AG04450 (cell line): ENCODE measurements around the gene LAMA5. TPM values are rescaled to one million over a fixed set of nuclear protein-coding genes. Genes with fewer than 3 reads are reported as not detected.

Experiments
- CTCF ChIA-PET: fragments of 300-600, 350-600 bp; formaldehyde crosslinking; extraction: SDS; loops from one replicate; lab custom pipeline; 2022; ENCODE audit warnings: antibody characterized with exemption, inconsistent platforms; lab: Charles Lee
- POLR2A ChIA-PET: fragments of 350-600 bp; formaldehyde crosslinking; extraction: SDS; loops from one replicate; lab custom pipeline; 2021; ENCODE audit warnings: antibody characterized with exemption, inconsistent platforms; lab: Yijun Ruan, JAX
- DNase-seq: peaks from one replicate; pipeline ENCODE4 v3.0.0-alpha.2; 2011; ENCODE audit warnings: low read depth, low spot score
- H3K27ac ChIP-seq: one replicate; pipeline ENCODE4 v1.5.1; 2012; ENCODE audit warnings: low read depth, low read length, control low read depth
- H3K27me3 ChIP-seq: one replicate; pipeline ENCODE4 v1.6.0; 2012; ENCODE audit warnings: low read length; ENCODE audit not compliant: control insufficient read depth, insufficient read depth
- H3K4me3 ChIP-seq: 2 replicates; pipeline ENCODE4 v1.5.1; 2011; ENCODE audit warnings: mild to moderate bottlenecking, low read depth, low read length, control low read depth
- H3K9me3 ChIP-seq: 2 replicates; pipeline ENCODE4 v1.5.1; 2012; ENCODE audit warnings: low read length; ENCODE audit not compliant: control insufficient read depth, insufficient read depth
- polyA plus RNA-seq: library from polyadenylated mRNA; depleted of rRNA; stranded (reverse); fragments of >200 nt; gene quantifications from 2 replicates; pipeline ENCODE4 v1.2.3, GENCODE V29; 2011
- TF ChIP-seq, protein P1 (sequence below): IDR thresholded peaks from 2 replicates; pipeline ENCODE4 v1.5.1; 2011; ENCODE audit warnings: low read depth, low read length, control low read depth, inconsistent platforms

LAMA5 gene
- polyA plus RNA-seq, 1 experiment = 1.9 TPM

- POLR2A ChIA-PET = no interaction called here
- Histone ChIP-seq H3K4me3 (no peak overlapping the region), H3K27ac (no peak overlapping the region), H3K27me3 (no peaks in the 10 kb centered on the region), H3K9me3 (no peaks in the 10 kb centered on the region; the same call in 1 of the 2 replicates)
- CTCF ChIA-PET = interaction anchor here (1.0 kb wide), 1 partner anchor 9 kb away, joined by 3 read pairs; no protein-coding TSS in a partner anchor
- TF ChIP-seq, protein P1, sequence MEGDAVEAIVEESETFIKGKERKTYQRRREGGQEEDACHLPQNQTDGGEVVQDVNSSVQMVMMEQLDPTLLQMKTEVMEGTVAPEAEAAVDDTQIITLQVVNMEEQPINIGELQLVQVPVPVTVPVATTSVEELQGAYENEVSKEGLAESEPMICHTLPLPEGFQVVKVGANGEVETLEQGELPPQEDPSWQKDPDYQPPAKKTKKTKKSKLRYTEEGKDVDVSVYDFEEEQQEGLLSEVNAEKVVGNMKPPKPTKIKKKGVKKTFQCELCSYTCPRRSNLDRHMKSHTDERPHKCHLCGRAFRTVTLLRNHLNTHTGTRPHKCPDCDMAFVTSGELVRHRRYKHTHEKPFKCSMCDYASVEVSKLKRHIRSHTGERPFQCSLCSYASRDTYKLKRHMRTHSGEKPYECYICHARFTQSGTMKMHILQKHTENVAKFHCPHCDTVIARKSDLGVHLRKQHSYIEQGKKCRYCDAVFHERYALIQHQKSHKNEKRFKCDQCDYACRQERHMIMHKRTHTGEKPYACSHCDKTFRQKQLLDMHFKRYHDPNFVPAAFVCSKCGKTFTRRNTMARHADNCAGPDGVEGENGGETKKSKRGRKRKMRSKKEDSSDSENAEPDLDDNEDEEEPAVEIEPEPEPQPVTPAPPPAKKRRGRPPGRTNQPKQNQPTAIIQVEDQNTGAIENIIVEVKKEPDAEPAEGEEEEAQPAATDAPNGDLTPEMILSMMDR = no peak
- no peak for DNase-seq
Measured at GRCh38 chr20:62392077-62392418, 24.9 kb upstream of the LAMA5 start.

- POLR2A ChIA-PET = interaction anchor here (0.6 kb wide), 1 partner anchor 8 kb away, joined by 3 read pairs; no protein-coding TSS in a partner anchor
- H3K27ac ChIP-seq = no peak overlapping the region
- H3K27me3 ChIP-seq = no peaks in the 10 kb centered on the region
- CTCF ChIA-PET = interaction anchor here (1.0 kb wide), 1 partner anchor 9 kb away, joined by 3 read pairs; no protein-coding TSS in a partner anchor
- TF ChIP-seq, protein P1 = no peak
- no peaks in the 10 kb centered on the region; the same call in 1 of the 2 replicates for H3K9me3 ChIP-seq
- no peak overlapping the region for H3K4me3 ChIP-seq
- no peak for DNase-seq
Measured at GRCh38 chr20:62391165-62392076, 24.3 kb upstream of the LAMA5 start.

DNA sequence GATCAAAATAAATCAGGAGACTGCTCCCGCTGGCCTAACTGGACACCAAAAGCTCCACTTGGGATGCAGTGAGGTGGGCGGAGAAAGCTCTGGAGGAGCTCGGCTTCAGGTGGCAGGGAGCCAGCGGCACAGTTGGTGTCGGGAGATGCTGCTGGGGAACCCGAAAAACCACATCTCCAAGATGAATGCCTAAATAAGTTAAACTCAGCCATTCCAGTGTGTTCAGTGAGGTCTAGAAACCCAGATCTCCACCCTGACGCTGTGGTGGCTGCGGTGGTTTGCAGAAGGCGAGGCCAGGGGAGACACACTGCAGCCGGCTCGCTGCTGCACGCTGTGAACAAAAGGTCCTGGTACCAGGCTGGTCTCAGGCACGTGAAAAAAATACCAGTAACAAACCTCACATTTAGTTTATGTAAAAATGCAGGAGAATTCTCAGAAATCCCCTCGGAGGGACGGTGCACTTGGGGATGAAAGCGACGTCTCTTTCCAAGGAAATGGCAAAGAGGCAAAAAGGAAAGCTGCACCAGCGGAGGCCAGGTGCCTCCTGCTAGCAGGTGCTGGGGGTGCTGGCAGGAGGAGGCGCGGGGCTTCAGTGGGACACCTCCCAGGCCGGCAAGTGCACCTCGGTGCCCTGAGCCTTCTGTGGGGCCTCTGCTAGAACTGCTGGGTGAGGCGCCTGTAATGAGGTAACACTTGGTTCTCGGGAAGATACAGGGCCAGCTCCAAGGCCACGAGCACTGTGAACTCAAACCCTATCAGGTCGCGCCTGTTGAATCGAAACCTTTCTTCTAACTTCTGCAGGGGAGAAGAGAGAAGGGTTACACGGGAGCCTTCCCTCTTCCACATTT, 23.4 kb upstream of the LAMA5 start:
- CTCF ChIA-PET = no interaction called here
- POLR2A ChIA-PET = no interaction called here
- no peak for DNase-seq
- Histone ChIP-seq H3K27me3 (no peaks in the 10 kb centered on the region), H3K9me3 (no peaks in the 10 kb centered on the region; the same call in 1 of the 2 replicates), H3K27ac (no peak overlapping the region), H3K4me3 (no peak overlapping the region)
- TF ChIP-seq, protein P1 = no peak

- POLR2A ChIA-PET = no interaction called here
- CTCF ChIA-PET = no interaction called here
Measured at GRCh38 chr20:62389601-62390087, 22.5 kb upstream of the LAMA5 start.

More at GRCh38 chr20:62389601-62390087, 22.5 kb upstream of the LAMA5 start:
- H3K9me3 ChIP-seq = no peaks in the 10 kb centered on the region; the same call in 1 of the 2 replicates
- H3K27ac ChIP-seq = no peak overlapping the region
- H3K4me3 ChIP-seq = no peak overlapping the region
- TF ChIP-seq, protein P1 = no peak
- H3K27me3 ChIP-seq = no peaks in the 10 kb centered on the region
- DNase-seq = no peak
